Measurements from ENCODE around the gene CCDC178.

CCDC178 gene

DNA sequence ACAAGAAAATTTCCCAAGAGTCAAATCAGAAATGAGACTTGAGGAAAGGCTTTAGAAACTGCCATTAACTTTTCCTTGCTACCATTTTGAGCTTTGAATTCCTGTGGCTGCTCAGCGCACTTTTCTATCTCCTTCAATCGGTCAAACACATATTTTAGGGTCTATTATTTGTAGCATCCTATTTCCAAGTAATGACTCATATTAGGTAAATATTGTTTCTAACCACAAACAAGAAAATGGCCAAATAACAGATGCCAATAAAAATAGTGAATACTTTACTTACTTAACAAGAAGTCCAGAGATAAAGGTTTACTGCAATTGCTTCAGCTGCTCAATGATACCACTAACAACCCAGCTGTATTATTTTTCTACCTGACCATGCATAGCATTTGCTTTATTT, 29.7 kb upstream of the CCDC178 start:
- no peak for DNase-seq (ENCODE audit: low read depth in 1 of 2, low spot score in 1 of 2)
- Histone ChIP-seq H3K27me3 (ENCODE audit: insufficient read depth, poor library complexity, severe bottlenecking) (no peaks in the 10 kb centered on the region), H3K27ac (replicated peaks) (no peak overlapping the region), H3K4me3 (replicated peaks; ENCODE audit: insufficient read depth, low read length) (no peak overlapping the region)
- TF ChIP-seq, protein P1, sequence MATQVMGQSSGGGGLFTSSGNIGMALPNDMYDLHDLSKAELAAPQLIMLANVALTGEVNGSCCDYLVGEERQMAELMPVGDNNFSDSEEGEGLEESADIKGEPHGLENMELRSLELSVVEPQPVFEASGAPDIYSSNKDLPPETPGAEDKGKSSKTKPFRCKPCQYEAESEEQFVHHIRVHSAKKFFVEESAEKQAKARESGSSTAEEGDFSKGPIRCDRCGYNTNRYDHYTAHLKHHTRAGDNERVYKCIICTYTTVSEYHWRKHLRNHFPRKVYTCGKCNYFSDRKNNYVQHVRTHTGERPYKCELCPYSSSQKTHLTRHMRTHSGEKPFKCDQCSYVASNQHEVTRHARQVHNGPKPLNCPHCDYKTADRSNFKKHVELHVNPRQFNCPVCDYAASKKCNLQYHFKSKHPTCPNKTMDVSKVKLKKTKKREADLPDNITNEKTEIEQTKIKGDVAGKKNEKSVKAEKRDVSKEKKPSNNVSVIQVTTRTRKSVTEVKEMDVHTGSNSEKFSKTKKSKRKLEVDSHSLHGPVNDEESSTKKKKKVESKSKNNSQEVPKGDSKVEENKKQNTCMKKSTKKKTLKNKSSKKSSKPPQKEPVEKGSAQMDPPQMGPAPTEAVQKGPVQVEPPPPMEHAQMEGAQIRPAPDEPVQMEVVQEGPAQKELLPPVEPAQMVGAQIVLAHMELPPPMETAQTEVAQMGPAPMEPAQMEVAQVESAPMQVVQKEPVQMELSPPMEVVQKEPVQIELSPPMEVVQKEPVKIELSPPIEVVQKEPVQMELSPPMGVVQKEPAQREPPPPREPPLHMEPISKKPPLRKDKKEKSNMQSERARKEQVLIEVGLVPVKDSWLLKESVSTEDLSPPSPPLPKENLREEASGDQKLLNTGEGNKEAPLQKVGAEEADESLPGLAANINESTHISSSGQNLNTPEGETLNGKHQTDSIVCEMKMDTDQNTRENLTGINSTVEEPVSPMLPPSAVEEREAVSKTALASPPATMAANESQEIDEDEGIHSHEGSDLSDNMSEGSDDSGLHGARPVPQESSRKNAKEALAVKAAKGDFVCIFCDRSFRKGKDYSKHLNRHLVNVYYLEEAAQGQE (IDR thresholded peaks at IDR 0.05; ENCODE audit: insufficient replicate concordance, low read depth), result no peak
- TF ChIP-seq POLR2AphosphoS5 (IDR thresholded peaks at IDR 0.05; ENCODE audit: low read depth) (no peak), SPI1 (IDR thresholded peaks at IDR 0.05; ENCODE audit: borderline replicate concordance, low read depth) (no peak), CTCF (IDR thresholded peaks at IDR 0.05; ENCODE audit: insufficient read depth, low read length) (no peak), GABPA (IDR thresholded peaks at IDR 0.05; ENCODE audit: low read depth) (no peak)

- DNase-seq (ENCODE audit: low read depth in 1 of 2, low spot score in 1 of 2), result no peak
- Histone ChIP-seq H3K27me3 (ENCODE audit: insufficient read depth, poor library complexity, severe bottlenecking) (no peaks in the 10 kb centered on the region), H3K4me3 (replicated peaks; ENCODE audit: insufficient read depth, low read length) (no peak overlapping the region), H3K27ac (replicated peaks) (no peak overlapping the region)
- no peak for TF ChIP-seq CTCF (IDR thresholded peaks at IDR 0.05; ENCODE audit: insufficient read depth, low read length)
- TF ChIP-seq, protein P1 (IDR thresholded peaks at IDR 0.05; ENCODE audit: insufficient replicate concordance, low read depth), result no peak
- no peak for TF ChIP-seq POLR2AphosphoS5 (IDR thresholded peaks at IDR 0.05; ENCODE audit: low read depth)
Observed at GRCh38 chr18:33469699-33470098, 29.2 kb upstream of the CCDC178 start.

DNA sequence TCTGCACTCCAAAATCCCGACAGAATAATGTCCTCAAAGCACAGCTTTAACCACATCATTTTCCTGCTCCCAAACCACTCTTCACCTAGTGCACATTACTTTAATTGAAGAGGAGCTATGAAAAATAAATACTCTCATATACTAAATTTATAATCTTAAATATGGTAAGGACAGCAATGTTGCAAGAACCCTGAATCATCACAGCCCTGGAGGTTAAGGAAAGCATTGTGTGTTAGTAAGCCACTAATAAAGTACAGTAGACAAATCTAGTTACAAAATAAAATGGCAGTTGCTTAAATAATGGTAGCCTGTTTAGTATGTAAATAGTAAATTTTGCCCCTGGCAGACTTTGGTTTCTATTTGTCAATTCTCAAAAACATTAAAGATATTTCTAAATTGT, 27.0 kb upstream of the CCDC178 start:
- H3K27me3 ChIP-seq (ENCODE audit: insufficient read depth, poor library complexity, severe bottlenecking), result no peaks in the 10 kb centered on the region

More for the DNA sequence above, 27.0 kb upstream of the CCDC178 start:
- TF ChIP-seq CTCF (IDR thresholded peaks at IDR 0.05; ENCODE audit: insufficient read depth, low read length) (no peak), SPI1 (IDR thresholded peaks at IDR 0.05; ENCODE audit: borderline replicate concordance, low read depth) (no peak), GABPA (IDR thresholded peaks at IDR 0.05; ENCODE audit: low read depth) (no peak), POLR2AphosphoS5 (IDR thresholded peaks at IDR 0.05; ENCODE audit: low read depth) (no peak)
- TF ChIP-seq, protein P1 (IDR thresholded peaks at IDR 0.05; ENCODE audit: insufficient replicate concordance, low read depth), result no peak
- no peak overlapping the region for H3K27ac ChIP-seq (replicated peaks)
- DNase-seq (ENCODE audit: low read depth in 1 of 2, low spot score in 1 of 2), result no peak
- no peak overlapping the region for H3K4me3 ChIP-seq (replicated peaks; ENCODE audit: insufficient read depth, low read length)

Measured in HL-60 (cell line).